HepG2 (cell line): ENCODE data around the gene FFAR1. TPM values are rescaled to one million over a fixed set of nuclear protein-coding genes. Genes with fewer than 3 reads are reported as not detected.

Experiments
- ATAC-seq: fragments of 200-7000 bp; cut with Tn5 transposase; 3 replicates; pipeline ENCODE4 v1.9.1; 2020; ENCODE audit warnings: mild to moderate bottlenecking, moderate library complexity
- BruUV-seq: library from RNA; stranded (reverse); fragments of 400-500 nt; replicated peaks from 2 replicates; lab custom pipeline; 2021; lab: Mats Ljungman, UMichigan
- CTCF ChIA-PET: fragments of 300-600 bp; formaldehyde crosslinking; extraction: SDS; loops from one replicate; lab custom pipeline; 2021; ENCODE audit warnings: low total read pairs, inconsistent platforms, low intra/inter-chr PET ratio; lab: Yijun Ruan, JAX
- POLR2A ChIA-PET: fragments of 350-600 bp; sonication (Branson Sonifier 250); formaldehyde crosslinking; loops from one replicate; lab custom pipeline; 2020; ENCODE audit warnings: antibody characterized with exemption, inconsistent platforms; lab: Yijun Ruan, JAX
- DNase-seq: peaks from one replicate; pipeline ENCODE4 v3.0.0-alpha.2; 2015; ENCODE audit warnings: low spot score
- FAIRE-seq: peaks from 3 replicates; lab custom pipeline; 2011; peaks lifted over from hg19 to GRCh38; lab: Jason Lieb, UNC
- H2AFZ ChIP-seq: one replicate; pipeline ENCODE4 v1.6.1; 2011; ENCODE audit warnings: low read length, inconsistent platforms
- H3K27ac ChIP-seq: fragments of 300-600 bp; 3 replicates; pipeline ENCODE4 v1.8.0; 2011; ENCODE audit warnings: mixed run types, mild to moderate bottlenecking, mixed read lengths, low read length, inconsistent platforms; ENCODE audit not compliant: insufficient read depth; ENCODE audit errors: extremely low read length
- H3K27me3 ChIP-seq, 2 experiments: fragments of 200-600 bp in 1 of 2; 2 replicates in 1 of 2; 3 replicates in 1 of 2; pipeline versions ENCODE4 v1.6.0 to v1.8.0; 2011; ENCODE audit warnings: low read length in 2 of 2, mild to moderate bottlenecking in 2 of 2, moderate library complexity in 2 of 2, inconsistent platforms in 1 of 2; ENCODE audit not compliant: insufficient read depth in 2 of 2, control insufficient read depth in 1 of 2
- H3K36me3 ChIP-seq, 2 experiments: fragments of 200-600 bp in 1 of 2; replicated peaks in 1 of 2; 2 replicates in 1 of 2; 3 replicates in 1 of 2; pipeline versions ENCODE4 v1.5.1 to v1.8.0; 2011; ENCODE audit warnings: low read length in 2 of 2, inconsistent platforms in 1 of 2; ENCODE audit not compliant: insufficient read depth in 2 of 2, control insufficient read depth in 1 of 2
- H3K4me1 ChIP-seq: 2 replicates; pipeline ENCODE4 v1.5.1; 2012; ENCODE audit warnings: low read length, inconsistent platforms; ENCODE audit not compliant: insufficient read depth
- H3K4me2 ChIP-seq: 2 replicates; pipeline ENCODE4 v1.6.0; 2011; ENCODE audit warnings: low read depth, low read length, inconsistent platforms
- H3K4me3 ChIP-seq, 3 experiments: fragments of 200-600 bp in 1 of 3; sonication (generic), shearing (Covaris generic) in 1 of 3; replicated peaks in 1 of 3; 2 replicates each; pipeline ENCODE4 v1.5.1; 2011 to 2016; ENCODE audit warnings: low read length in 3 of 3, inconsistent platforms in 2 of 3, low read depth in 2 of 3, mild to moderate bottlenecking in 2 of 3, control low read depth in 1 of 3, mixed read lengths in 1 of 3; ENCODE audit not compliant: insufficient read depth in 1 of 3
- H3K79me2 ChIP-seq: one replicate; pipeline ENCODE4 v1.6.1; 2011; ENCODE audit warnings: low read length, inconsistent platforms; ENCODE audit not compliant: insufficient read depth
- H3K9ac ChIP-seq: 2 replicates; pipeline ENCODE4 v1.6.0; 2011; ENCODE audit warnings: mild to moderate bottlenecking, low read depth, low read length, inconsistent platforms; ENCODE audit not compliant: insufficient read depth
- H3K9me3 ChIP-seq: 2 replicates; pipeline ENCODE4 v1.5.1; 2012; ENCODE audit warnings: mild to moderate bottlenecking, low read length
- H4K20me1 ChIP-seq: 2 replicates; pipeline ENCODE4 v1.6.0; 2011; ENCODE audit warnings: inconsistent platforms, mild to moderate bottlenecking, low read length, moderate library complexity; ENCODE audit not compliant: insufficient read depth
- ATAD3A ChIP-seq: sonication (generic); formaldehyde crosslinking; IDR thresholded peaks from 2 replicates; pipeline ENCODE4 v1.4.0; 2020; ENCODE audit warnings: missing genetic modification reagents
- FOXP1 ChIP-seq, 2 experiments: fragments of 450-650 bp in 1 of 2; IDR thresholded peaks; 2 replicates each; pipeline ENCODE4 v1.6.1; 2017 to 2018; ENCODE audit warnings: antibody characterized with exemption in 1 of 2
- HCFC1 ChIP-seq: fragments of 150-350 bp; IDR thresholded peaks from 2 replicates; pipeline ENCODE4 v1.6.1; 2014; ENCODE audit warnings: low read depth, low read length
- MYPOP ChIP-seq: sonication (generic); formaldehyde crosslinking; IDR thresholded peaks from 2 replicates; pipeline ENCODE4 v1.8.1; 2023; ENCODE audit warnings: mild to moderate bottlenecking, moderate library complexity, missing genetic modification reagents
- RORA ChIP-seq: sonication (generic); formaldehyde crosslinking; IDR thresholded peaks from 2 replicates; pipeline ENCODE4 v1.5.0; 2020; ENCODE audit warnings: mild to moderate bottlenecking, missing genetic modification reagents, moderate library complexity
- RXRB ChIP-seq: IDR thresholded peaks from 2 replicates; pipeline ENCODE4 v1.6.1; 2016; ENCODE audit warnings: borderline replicate concordance, missing genetic modification reagents, missing compliant biosample characterization
- TBX3 ChIP-seq: fragments of 450-650 bp; IDR thresholded peaks from 2 replicates; pipeline ENCODE4 v1.6.1; 2017; ENCODE audit warnings: antibody characterized with exemption, mild to moderate bottlenecking, inconsistent platforms, borderline replicate concordance
- ZNF75D ChIP-seq: sonication (generic); formaldehyde crosslinking; IDR thresholded peaks from 2 replicates; pipeline ENCODE4 v1.8.1; 2023; ENCODE audit warnings: missing genetic modification reagents, mild to moderate bottlenecking, borderline replicate concordance
- WGBS: methylation state at CpG from one replicate; pipeline ENCODE4 v1.1.6; 2017; ENCODE audit warnings: low lambda C conversion rate; 5-methylcytosine and 5-hydroxymethylcytosine counted together
- in situ Hi-C: cut with HindIII; loops from 2 replicates; pipeline ENCODE4 v1.10.0; 2017; ENCODE audit warnings: low pct_unique_long_range_greater_than_20kb; ENCODE audit not compliant: extremely low pct_ligation_motif_present
- intact Hi-C: fragments of 100-400 bp; cut with micrococcal nuclease; formaldehyde crosslinking; loops from one replicate; pipeline ENCODE4 v1.10.0; 2022; ENCODE audit not compliant: unreplicated experiment
- polyA plus RNA-seq, 8 experiments: library from polyadenylated mRNA; depleted of rRNA in 3 of 8; stranded (reverse) in 7 of 8; unstranded in 1 of 8; fragments of >200 nt; fragmentation: Illumina TruSeq in 4 of 8; extraction: Trizol in 4 of 8; gene quantifications; 2 replicates each; pipeline versions ENCODE4 v1.2.1 to v1.2.3, GENCODE V29; 2011 to 2016; ENCODE audit warnings: low read depth in 4 of 8, missing spikeins in 1 of 8, mixed read lengths in 1 of 8; ENCODE audit not compliant: insufficient read depth in 1 of 8
- total RNA-seq, 5 experiments: library from RNA; depleted of rRNA; stranded (reverse); fragments of >200 nt; fragmentation: Illumina TruSeq; extraction: Trizol; gene quantifications; 2 replicates each; pipeline ENCODE4 v1.2.3, GENCODE V29; 2016; ENCODE audit warnings: low read depth in 1 of 5
- TF ChIP-seq, protein P1 (sequence below): sonication (generic); formaldehyde crosslinking; IDR thresholded peaks from 2 replicates; pipeline ENCODE4 v1.5.1; 2020; ENCODE audit warnings: mild to moderate bottlenecking, missing genetic modification reagents, moderate library complexity
- TF ChIP-seq, protein P2 (sequence below): sonication (generic); formaldehyde crosslinking; IDR thresholded peaks from 2 replicates; pipeline ENCODE4 v1.4.0; 2020; ENCODE audit warnings: missing genetic modification reagents
- TF ChIP-seq, protein P3 (sequence below): sonication (generic); formaldehyde crosslinking; IDR thresholded peaks from 2 replicates; pipeline ENCODE4 v1.5.1; 2020; ENCODE audit warnings: missing genetic modification reagents, mild to moderate bottlenecking, borderline replicate concordance

FFAR1 gene
- total and polyA plus RNA-seq, 2 of the 13 experiments (the other 11 are each of a cell fraction or from before 2014, with no cell fraction given), result not detected

DNA sequence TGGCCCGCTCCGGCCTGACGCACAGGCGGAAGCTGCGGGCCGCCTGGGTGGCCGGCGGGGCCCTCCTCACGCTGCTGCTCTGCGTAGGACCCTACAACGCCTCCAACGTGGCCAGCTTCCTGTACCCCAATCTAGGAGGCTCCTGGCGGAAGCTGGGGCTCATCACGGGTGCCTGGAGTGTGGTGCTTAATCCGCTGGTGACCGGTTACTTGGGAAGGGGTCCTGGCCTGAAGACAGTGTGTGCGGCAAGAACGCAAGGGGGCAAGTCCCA, 4.4 kb downstream of the FFAR1 start (continued):
- TF ChIP-seq, protein P1, sequence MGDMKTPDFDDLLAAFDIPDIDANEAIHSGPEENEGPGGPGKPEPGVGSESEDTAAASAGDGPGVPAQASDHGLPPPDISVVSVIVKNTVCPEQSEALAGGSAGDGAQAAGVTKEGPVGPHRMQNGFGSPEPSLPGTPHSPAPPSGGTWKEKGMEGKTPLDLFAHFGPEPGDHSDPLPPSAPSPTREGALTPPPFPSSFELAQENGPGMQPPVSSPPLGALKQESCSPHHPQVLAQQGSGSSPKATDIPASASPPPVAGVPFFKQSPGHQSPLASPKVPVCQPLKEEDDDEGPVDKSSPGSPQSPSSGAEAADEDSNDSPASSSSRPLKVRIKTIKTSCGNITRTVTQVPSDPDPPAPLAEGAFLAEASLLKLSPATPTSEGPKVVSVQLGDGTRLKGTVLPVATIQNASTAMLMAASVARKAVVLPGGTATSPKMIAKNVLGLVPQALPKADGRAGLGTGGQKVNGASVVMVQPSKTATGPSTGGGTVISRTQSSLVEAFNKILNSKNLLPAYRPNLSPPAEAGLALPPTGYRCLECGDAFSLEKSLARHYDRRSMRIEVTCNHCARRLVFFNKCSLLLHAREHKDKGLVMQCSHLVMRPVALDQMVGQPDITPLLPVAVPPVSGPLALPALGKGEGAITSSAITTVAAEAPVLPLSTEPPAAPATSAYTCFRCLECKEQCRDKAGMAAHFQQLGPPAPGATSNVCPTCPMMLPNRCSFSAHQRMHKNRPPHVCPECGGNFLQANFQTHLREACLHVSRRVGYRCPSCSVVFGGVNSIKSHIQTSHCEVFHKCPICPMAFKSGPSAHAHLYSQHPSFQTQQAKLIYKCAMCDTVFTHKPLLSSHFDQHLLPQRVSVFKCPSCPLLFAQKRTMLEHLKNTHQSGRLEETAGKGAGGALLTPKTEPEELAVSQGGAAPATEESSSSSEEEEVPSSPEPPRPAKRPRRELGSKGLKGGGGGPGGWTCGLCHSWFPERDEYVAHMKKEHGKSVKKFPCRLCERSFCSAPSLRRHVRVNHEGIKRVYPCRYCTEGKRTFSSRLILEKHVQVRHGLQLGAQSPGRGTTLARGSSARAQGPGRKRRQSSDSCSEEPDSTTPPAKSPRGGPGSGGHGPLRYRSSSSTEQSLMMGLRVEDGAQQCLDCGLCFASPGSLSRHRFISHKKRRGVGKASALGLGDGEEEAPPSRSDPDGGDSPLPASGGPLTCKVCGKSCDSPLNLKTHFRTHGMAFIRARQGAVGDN (CRISPR knock-in tag), result no peak
- no peak for TF ChIP-seq ATAD3A (CRISPR knock-in tag)
- TF ChIP-seq, protein P2, sequence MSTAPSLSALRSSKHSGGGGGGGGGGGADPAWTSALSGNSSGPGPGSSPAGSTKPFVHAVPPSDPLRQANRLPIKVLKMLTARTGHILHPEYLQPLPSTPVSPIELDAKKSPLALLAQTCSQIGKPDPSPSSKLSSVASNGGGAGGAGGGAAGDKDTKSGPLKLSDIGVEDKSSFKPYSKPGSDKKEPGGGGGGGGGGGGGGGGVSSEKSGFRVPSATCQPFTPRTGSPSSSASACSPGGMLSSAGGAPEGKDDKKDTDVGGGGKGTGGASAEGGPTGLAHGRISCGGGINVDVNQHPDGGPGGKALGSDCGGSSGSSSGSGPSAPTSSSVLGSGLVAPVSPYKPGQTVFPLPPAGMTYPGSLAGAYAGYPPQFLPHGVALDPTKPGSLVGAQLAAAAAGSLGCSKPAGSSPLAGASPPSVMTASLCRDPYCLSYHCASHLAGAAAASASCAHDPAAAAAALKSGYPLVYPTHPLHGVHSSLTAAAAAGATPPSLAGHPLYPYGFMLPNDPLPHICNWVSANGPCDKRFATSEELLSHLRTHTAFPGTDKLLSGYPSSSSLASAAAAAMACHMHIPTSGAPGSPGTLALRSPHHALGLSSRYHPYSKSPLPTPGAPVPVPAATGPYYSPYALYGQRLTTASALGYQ (CRISPR knock-in tag), result no peak

- Histone ChIP-seq H3K4me2 (no peak overlapping the region; the same call in 1 of the 2 replicates), H3K79me2 (no peaks in the 10 kb centered on the region), H3K27ac (no peak overlapping the region), H3K27me3 (0 out of 5 replicates have a peak, but pooled peaks cover 0 to 1% of the 10 kb centered on the region in 2 experiments), H3K36me3 (no peaks in the 10 kb centered on the region), H4K20me1 (no peaks in the 10 kb centered on the region), H3K9ac (no peak overlapping the region), H3K4me1 (peaks cover 60% of the 10 kb centered on the region), H3K9me3 (no peaks in the 10 kb centered on the region), H2AFZ (peak overlapping the region; percentile 48), H3K4me3 (no peak overlapping the region)
- ATAC-seq, result peak; percentile 73
- ChIA-PET CTCF (interaction anchor here (0.7 to 2.7 kb wide), 8 partner anchors 38 to 157 kb away, joined by 3 to 41 read pairs (median 4); partner anchors contain the start of gene USF2), POLR2A (interaction anchor here (0.8 to 1.6 kb wide), 3 partner anchors 80 to 142 kb away, joined by 3 read pairs; no protein-coding TSS in a partner anchor)
- intact Hi-C loops (loop anchor here (1.0 to 5.0 kb wide), 3 partner anchors 45 to 143 kb away; no protein-coding TSS in a partner anchor), in situ Hi-C loops (loop anchor here (5.0 kb wide), 1 partner anchor 115 kb away; no protein-coding TSS in a partner anchor)
- 11% methylated on average over 18 of the region's 32 CpGs for WGBS
- FAIRE-seq, result peak; percentile 94
- BruUV-seq, result no TSS peak
- DNase-seq, result peak; percentile 72
- no peak for TF ChIP-seq RORA (CRISPR knock-in tag)
- TF ChIP-seq FOXP1 (IDR thresholded peaks at IDR 0.05), result no peak
- no peak for TF ChIP-seq FOXP1 (CRISPR knock-in tag; IDR thresholded peaks at IDR 0.05)
- no peak for TF ChIP-seq ZNF75D (CRISPR knock-in tag)
- TF ChIP-seq HCFC1, result no peak
- TF ChIP-seq, protein P3, sequence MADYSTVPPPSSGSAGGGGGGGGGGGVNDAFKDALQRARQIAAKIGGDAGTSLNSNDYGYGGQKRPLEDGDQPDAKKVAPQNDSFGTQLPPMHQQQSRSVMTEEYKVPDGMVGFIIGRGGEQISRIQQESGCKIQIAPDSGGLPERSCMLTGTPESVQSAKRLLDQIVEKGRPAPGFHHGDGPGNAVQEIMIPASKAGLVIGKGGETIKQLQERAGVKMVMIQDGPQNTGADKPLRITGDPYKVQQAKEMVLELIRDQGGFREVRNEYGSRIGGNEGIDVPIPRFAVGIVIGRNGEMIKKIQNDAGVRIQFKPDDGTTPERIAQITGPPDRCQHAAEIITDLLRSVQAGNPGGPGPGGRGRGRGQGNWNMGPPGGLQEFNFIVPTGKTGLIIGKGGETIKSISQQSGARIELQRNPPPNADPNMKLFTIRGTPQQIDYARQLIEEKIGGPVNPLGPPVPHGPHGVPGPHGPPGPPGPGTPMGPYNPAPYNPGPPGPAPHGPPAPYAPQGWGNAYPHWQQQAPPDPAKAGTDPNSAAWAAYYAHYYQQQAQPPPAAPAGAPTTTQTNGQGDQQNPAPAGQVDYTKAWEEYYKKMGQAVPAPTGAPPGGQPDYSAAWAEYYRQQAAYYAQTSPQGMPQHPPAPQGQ (CRISPR knock-in tag), result no peak
- no peak for TF ChIP-seq TBX3
- TF ChIP-seq RXRB (CRISPR knock-in tag), result 0 out of 2 replicates have a peak, but pooled peaks have one; percentile 40
- TF ChIP-seq MYPOP (CRISPR knock-in tag), result no peak
Observed at GRCh38 chr19:35352448-35353304, 5.0 kb downstream of the FFAR1 start.
